A549 (cell line): Measurements from ENCODE around the gene SIRT7. TPM values are rescaled to one million over a fixed set of nuclear protein-coding genes. Genes with fewer than 3 reads are reported as not detected.

ENCODE experiments used
- ATAC-seq, 2 experiments: fragments of 200-7000 bp in 1 of 2; fragments of >200 bp in 1 of 2; cut with Nextera tagmentation in 1 of 2; cut with Tn5 transposase in 1 of 2; 3 replicates each; pipeline versions ENCODE4 v1.8.0 to v1.9.1; 2018 to 2020; ENCODE audit warnings: mild to moderate bottlenecking in 1 of 2, moderate library complexity in 1 of 2
- CTCF ChIA-PET: fragments of 300-600 bp; sonication (Branson Sonifier 250); formaldehyde crosslinking; extraction: SDS; loops from one replicate; lab custom pipeline; 2021; ENCODE audit warnings: antibody characterized with exemption, inconsistent platforms; lab: Yijun Ruan, JAX
- POLR2A ChIA-PET: fragments of 350-600 bp; formaldehyde crosslinking; extraction: SDS; loops from one replicate; lab custom pipeline; 2021; ENCODE audit warnings: antibody characterized with exemption, inconsistent platforms; lab: Yijun Ruan, JAX
- DNase-seq, 2 experiments: peaks; one replicate each; pipeline versions ENCODE4 v3.0.0 to v3.0.0-alpha.2; 2011 to 2016; ENCODE audit warnings: low read depth in 1 of 2, low spot score in 1 of 2
- FAIRE-seq: peaks from 2 replicates; lab custom pipeline; 2011; peaks lifted over from hg19 to GRCh38; lab: Jason Lieb, UNC
- H3K27ac ChIP-seq, 2 experiments: fragments of >200 bp; sonication (Bioruptor Twin); formaldehyde crosslinking; 3 replicates each; pipeline ENCODE4 v1.5.1; 2016 to 2017
- H3K4me1 ChIP-seq: fragments of >200 bp; sonication (Bioruptor Twin); formaldehyde crosslinking; 3 replicates; pipeline ENCODE4 v1.6.1; 2016
- H3K4me2 ChIP-seq: fragments of >200 bp; sonication (Bioruptor Twin); formaldehyde crosslinking; 3 replicates; pipeline ENCODE4 v1.6.1; 2016
- H3K4me3 ChIP-seq: fragments of >200 bp; sonication (Bioruptor Twin); formaldehyde crosslinking; 3 replicates; pipeline ENCODE4 v1.5.1; 2016
- H3K9me3 ChIP-seq: fragments of >200 bp; sonication (Bioruptor Twin); formaldehyde crosslinking; 3 replicates; pipeline ENCODE4 v1.6.1; 2016
- CEBPB ChIP-seq, 2 experiments: fragments of >200 bp in 1 of 2; sonication (Bioruptor Twin) in 1 of 2; formaldehyde crosslinking in 1 of 2; IDR thresholded peaks; 2 replicates each; pipeline ENCODE4 v1.6.1; 2012 to 2016
- E2F6 ChIP-seq: IDR thresholded peaks from 2 replicates; pipeline ENCODE4 v1.6.1; 2012; ENCODE audit warnings: low read depth, borderline replicate concordance
- ELK1 ChIP-seq: fragments of 150-350 bp; IDR thresholded peaks from 2 replicates; pipeline ENCODE4 v1.6.1; 2014; ENCODE audit warnings: low read depth, mild to moderate bottlenecking, low read length
- EP300 ChIP-seq, 2 experiments: fragments of >200 bp; sonication (Bioruptor Twin); formaldehyde crosslinking; IDR thresholded peaks; 2 replicates in 1 of 2; 3 replicates in 1 of 2; pipeline ENCODE4 v1.6.1; 2016 to 2017
- GATA3 ChIP-seq: IDR thresholded peaks from 2 replicates; pipeline ENCODE4 v1.6.1; 2012; ENCODE audit warnings: borderline replicate concordance
- HES2 ChIP-seq: fragments of >200 bp; sonication (Bioruptor Twin); formaldehyde crosslinking; IDR thresholded peaks from 2 replicates; pipeline ENCODE4 v1.6.1; 2016
- HMGXB4 ChIP-seq: fragments of 250-450 bp; sonication (Bioruptor Pico); IDR thresholded peaks from 2 replicates; pipeline ENCODE4 v1.5.0; 2021; ENCODE audit warnings: mild to moderate bottlenecking, moderate library complexity, borderline replicate concordance
- HOXA7 ChIP-seq: fragments of 250-450 bp; sonication (Bioruptor Pico); IDR thresholded peaks from 2 replicates; pipeline ENCODE4 v1.5.0; 2020; ENCODE audit warnings: mild to moderate bottlenecking, moderate library complexity
- JUNB ChIP-seq: fragments of >200 bp; sonication (Bioruptor Twin); formaldehyde crosslinking; IDR thresholded peaks from 2 replicates; pipeline ENCODE4 v1.6.1; 2016
- KDM5A ChIP-seq: fragments of 200-600 bp; sonication (generic); IDR thresholded peaks from 2 replicates; pipeline ENCODE4 v1.6.1; 2016; ENCODE audit warnings: antibody characterized with exemption, mild to moderate bottlenecking
- NPAS2 ChIP-seq: fragments of 250-450 bp; sonication (Bioruptor Pico); IDR thresholded peaks from 2 replicates; pipeline ENCODE4 v1.8.0; 2022; ENCODE audit warnings: mild to moderate bottlenecking, moderate library complexity, borderline replicate concordance
- POLR2AphosphoS2 ChIP-seq: conservative IDR thresholded peaks from 2 replicates; pipeline ENCODE4 v1.6.1; 2012; ENCODE audit warnings: low read length, improper control_type of control experiment, inconsistent platforms
- RARB ChIP-seq: fragments of 250-450 bp; sonication (Bioruptor Pico); IDR thresholded peaks from 2 replicates; pipeline ENCODE4 v1.8.0; 2021; ENCODE audit warnings: mild to moderate bottlenecking, moderate library complexity
- RCOR1 ChIP-seq: fragments of 150-350 bp; IDR thresholded peaks from 2 replicates; pipeline ENCODE4 v1.6.1; 2014; ENCODE audit warnings: antibody characterized with exemption, low read length, low read depth
- REST ChIP-seq: fragments of 200-600 bp; sonication (generic); IDR thresholded peaks from 2 replicates; pipeline ENCODE4 v1.6.1; 2016; ENCODE audit warnings: antibody characterized with exemption, mild to moderate bottlenecking, moderate library complexity
- RNF2 ChIP-seq: fragments of 200-600 bp; sonication (generic); IDR thresholded peaks from 2 replicates; pipeline ENCODE4 v1.6.1; 2016; ENCODE audit warnings: low read depth, mild to moderate bottlenecking, antibody characterized with exemption, moderate library complexity, borderline replicate concordance
- WGBS: methylation state at CpG from one replicate; pipeline ENCODE4 v1.1.6; 2017; ENCODE audit errors: missing lambda C conversion rate; 5-methylcytosine and 5-hydroxymethylcytosine counted together
- polyA plus RNA-seq, 4 experiments: library from polyadenylated mRNA; depleted of rRNA in 3 of 4; stranded (reverse); fragments of >200 nt; fragmentation: RNase III in 1 of 4; extraction: RNeasy Plus Mini Kit Qiagen cat#74134 plus additional on column Dnase treatment in 1 of 4; gene quantifications; 2 replicates in 3 of 4; 3 replicates in 1 of 4; pipeline ENCODE4 v1.2.3, GENCODE V29; 2011 to 2017
- TF ChIP-seq, protein P1 (sequence below): fragments of 250-450 bp; sonication (Bioruptor Pico); IDR thresholded peaks from 2 replicates; pipeline ENCODE4 v1.5.0; 2020; ENCODE audit warnings: low read depth, mild to moderate bottlenecking, moderate library complexity

Gene SIRT7
- polyA plus RNA-seq, 2 of the 4 experiments (the other 2 are of a cell fraction) = 9.8 to 35.2 TPM

DNA sequence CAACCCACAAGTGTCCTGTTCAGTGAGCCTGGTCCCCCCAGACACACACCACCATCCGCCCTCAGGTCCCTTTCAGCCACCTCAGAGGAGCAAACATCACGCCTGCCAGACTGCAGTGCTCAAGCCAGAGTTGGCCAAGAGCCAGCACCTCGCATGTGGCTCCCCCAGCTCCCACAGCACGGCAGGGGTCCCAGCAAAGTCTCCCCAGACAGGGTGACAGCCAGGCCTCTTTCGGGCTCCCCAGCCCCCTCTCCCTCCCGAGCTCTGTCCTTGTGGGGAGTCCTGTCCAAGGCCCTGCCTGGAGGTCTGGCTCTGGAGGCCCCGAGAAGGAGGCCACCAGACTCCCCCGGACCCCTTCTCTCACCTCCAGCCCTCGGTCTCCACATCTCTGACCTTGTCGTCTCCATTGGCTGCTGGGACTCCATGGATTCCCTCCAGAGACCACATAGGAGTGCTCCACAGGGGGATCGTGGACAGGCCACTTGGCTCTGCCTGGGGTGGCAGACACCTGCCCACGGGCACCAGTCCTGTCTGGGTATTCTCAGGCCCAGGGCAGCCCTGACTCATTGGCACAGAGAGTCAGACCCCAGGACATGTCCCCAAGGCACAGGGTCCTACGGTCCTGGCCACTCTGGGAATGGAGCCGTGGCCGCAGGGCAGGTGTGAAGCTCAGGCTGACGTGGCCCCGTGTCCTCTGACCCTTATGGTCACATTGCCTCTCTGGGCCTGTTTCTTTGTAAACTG is 30.8 kb upstream of the SIRT7 start:
- 74% methylated on average over 17 of the region's 17 CpGs for WGBS
- ChIA-PET POLR2A (no interaction called here), CTCF (interaction anchor here (1.0 to 17.3 kb wide), 5 partner anchors 9 to 72 kb away, joined by 3 to 170 read pairs (median 5); partner anchors contain the start of genes CENPX, LRRC45, NOTUM and PYCR1)
- Histone ChIP-seq H3K27ac (no peak overlapping the region), H3K4me1 (no peaks in the 10 kb centered on the region), H3K4me3 (no peak overlapping the region), H3K4me2 (no peak overlapping the region), H3K9me3 (no peaks in the 10 kb centered on the region)
- DNase-seq = no peak
- TF ChIP-seq JUNB (no peak), EP300 (IDR thresholded peaks at IDR 0.05) (no peak), POLR2AphosphoS2 (no peak), REST (no peak), E2F6 (no peak)
- TF ChIP-seq, protein P1, sequence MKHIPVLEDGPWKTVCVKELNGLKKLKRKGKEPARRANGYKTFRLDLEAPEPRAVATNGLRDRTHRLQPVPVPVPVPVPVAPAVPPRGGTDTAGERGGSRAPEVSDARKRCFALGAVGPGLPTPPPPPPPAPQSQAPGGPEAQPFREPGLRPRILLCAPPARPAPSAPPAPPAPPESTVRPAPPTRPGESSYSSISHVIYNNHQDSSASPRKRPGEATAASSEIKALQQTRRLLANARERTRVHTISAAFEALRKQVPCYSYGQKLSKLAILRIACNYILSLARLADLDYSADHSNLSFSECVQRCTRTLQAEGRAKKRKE (CRISPR knock-in tag) = no peak
- FAIRE-seq = no peak
- ATAC-seq = peak in 1 of 2 experiments; percentile 41; a peak in 1 of 6 replicates

DNA sequence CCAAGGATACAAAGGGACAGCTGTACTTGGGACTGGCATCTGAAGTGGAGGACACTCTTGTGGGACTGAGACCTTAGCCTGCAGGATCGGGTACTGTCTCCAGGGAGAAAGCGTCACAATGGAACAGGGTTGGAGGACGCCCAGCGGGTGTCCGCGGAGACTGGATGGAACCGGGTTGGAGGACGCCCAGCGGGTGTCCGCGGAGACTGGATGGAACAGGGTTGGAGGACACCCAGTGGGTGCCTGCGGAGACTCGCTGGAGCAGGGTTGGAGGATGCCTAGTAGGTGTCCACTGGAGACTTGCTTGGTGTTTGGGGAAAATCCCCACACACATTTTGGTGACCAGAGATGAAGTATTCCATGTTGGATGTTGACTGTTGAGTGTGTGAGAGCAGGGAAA is 29.2 kb upstream of the SIRT7 start, which contains the start of gene MYADML2:
MYADML2 (minus strand) TSS at position 45 of the 400 bp plus-strand sequence. CDS start 5,492 bp downstream, outside the sequence.
- ATAC-seq = no peak

More for the DNA sequence above, 29.2 kb upstream of the SIRT7 start, which contains the start of gene MYADML2:
- FAIRE-seq (no peak), DNase-seq (no peak)
- POLR2A ChIA-PET = no interaction called here
- CTCF ChIA-PET = interaction anchor here (10.8 to 17.3 kb wide), 2 partner anchors 14 to 74 kb away, joined by 116 to 170 read pairs; partner anchors contain the start of genes CENPX, LRRC45 and NOTUM
- no peaks in the 10 kb centered on the region for H3K9me3 ChIP-seq
- no peaks in the 10 kb centered on the region for H3K4me1 ChIP-seq
- 86% methylated on average over 13 of the region's 13 CpGs for WGBS
- no peak within 1 kb of the TSS for H3K4me3 ChIP-seq
- H3K27ac ChIP-seq = no peak within 1 kb of the TSS
- no peak within 1 kb of the TSS for H3K4me2 ChIP-seq
- no peak for TF ChIP-seq HOXA7
- no peak for TF ChIP-seq RARB
- no peak for TF ChIP-seq HMGXB4 (CRISPR knock-in tag)
- no peak for TF ChIP-seq HES2
- no peak for TF ChIP-seq CEBPB (IDR thresholded peaks at IDR 0.05)
- TF ChIP-seq KDM5A = no peak
- TF ChIP-seq RCOR1 = no peak
- no peak for TF ChIP-seq ELK1
- no peak for TF ChIP-seq RNF2
- TF ChIP-seq NPAS2 (CRISPR knock-in tag) = no peak
- TF ChIP-seq GATA3 = no peak
